Heart right ventricle (tissue), 16 donors: ENCODE results near the gene CACNA2D2. TPM values are rescaled to one million over a fixed set of nuclear protein-coding genes. Genes with fewer than 3 reads are reported as not detected.
A peak's percentile ranks its signal among the peaks of the same experiment; 100 is the strongest.

Experiments used
- ATAC-seq, 8 donors: fragments of 200-7000 bp; cut with Tn5 transposase; one replicate each; pipeline ENCODE4 v1.9.1; 2020; ENCODE audit warnings: mild to moderate bottlenecking in 8 of 8, moderate library complexity in 8 of 8, moderate number of reproducible peaks in 1 of 8
- DNase-seq, 2 donors: peaks; one replicate each; pipeline ENCODE4 v3.0.0-alpha.2; 2020
- H3K27ac ChIP-seq, 10 donors: fragments of 200-600 bp; sonication (generic) in 2 of 10; one replicate each; pipeline versions ENCODE4 v1.5.0 to v1.8.0; 2020 to 2022; ENCODE audit warnings: mild to moderate bottlenecking in 3 of 10
- H3K27me3 ChIP-seq, 7 donors: fragments of 200-600 bp; one replicate each; pipeline ENCODE4 v1.8.0; 2021 to 2022; ENCODE audit warnings: mild to moderate bottlenecking in 2 of 7
- H3K36me3 ChIP-seq, 9 donors: fragments of 200-600 bp; sonication (generic) in 1 of 9; one replicate each; pipeline versions ENCODE4 v1.5.0 to v1.8.0; 2020 to 2022; ENCODE audit warnings: mild to moderate bottlenecking in 2 of 9
- H3K4me1 ChIP-seq, 9 donors: fragments of 200-600 bp; sonication (generic) in 1 of 9; one replicate each; pipeline versions ENCODE4 v1.5.0 to v1.8.0; 2020 to 2022; ENCODE audit warnings: mild to moderate bottlenecking in 4 of 9
- H3K4me3 ChIP-seq, 10 donors: fragments of 200-600 bp; sonication (generic) in 2 of 10; one replicate each; pipeline versions ENCODE4 v1.5.0 to v1.8.0; 2020 to 2022; ENCODE audit warnings: mild to moderate bottlenecking in 7 of 10, moderate library complexity in 2 of 10
- H3K9me3 ChIP-seq, 11 donors: fragments of 200-600 bp in 10 of 11; sonication (generic) in 2 of 11; one replicate each; pipeline versions ENCODE4 v1.5.0 to v1.8.0; 2013 to 2022; ENCODE audit warnings: mild to moderate bottlenecking in 2 of 11, control low read depth in 1 of 11, moderate library complexity in 1 of 11
- WGBS, 2 donors: extraction: QIAGEN DNeasy Blood & Tissue Kit; methylation state at CpG; one replicate each; pipeline ENCODE4 v1.1.7; 2013; ENCODE audit warnings: inconsistent platforms in 1 of 2; 5-methylcytosine and 5-hydroxymethylcytosine counted together
- intact Hi-C, 10 donors: fragments of 100-400 bp; cut with DNase I; formaldehyde crosslinking; loops; one replicate each; pipeline versions ENCODE4 v1.11.1 to v1.14.2; 2022
- polyA plus RNA-seq, 2 donors: library from polyadenylated mRNA; stranded (reverse); fragments of 200-250 nt; gene quantifications; one replicate each; pipeline ENCODE4 v1.2.3, GENCODE V29; 2013
- total RNA-seq, 10 donors: library from RNA; stranded (reverse); fragmentation: NEBNext Ultra II Directional in 3 of 10; extraction: Animal tissue kit (Norgen Biotek cat#: 25700) in 3 of 10; gene quantifications; one replicate each; pipeline versions ENCODE4 v1.2.1 to v1.2.4, GENCODE V29; 2021 to 2023
- TF ChIP-seq, protein P1 (sequence below), 9 donors: fragments of 200-600 bp; sonication (generic) in 2 of 9; IDR thresholded peaks; one replicate each; pipeline versions ENCODE4 v1.5.0 to v1.8.0; 2021 to 2022; ENCODE audit warnings: antibody characterized with exemption in 9 of 9, mild to moderate bottlenecking in 5 of 9, moderate library complexity in 1 of 9
- donor health status: Arrhythmogenic right ventricular cardiomyopathy.
- donor health status: ischemic (EF 13 %, LVEDD 7.1; RV severe dilation, severe dysfunction).
- donor health status: healthy with polysubstance abuse.
- donor health status: DM: no; HTN: yes; CAD: no.
- donor health status: DM: no; HTN: no; CAD: no.
- donor health status: ischemic (EF 25% LVEDD 6.9; RV normal size, moderate dysfunction).
- donor health status: ischemic (EF 25% LVEDD 5.7; RV mildly dilated, moderate dysfunction).
- donor health status: healthy.
- donor health status: DM: yes; HTN: yes; CAD: no.
- donor health status: Ischemic cardiomyopathy.
- donor health status: ischemic (EF 35%, LVEDD 5.7; RV mildly dilated, moderate dysfunction).
- donor health status: nonischemic (EF 11% LVEDD 7.7; RV severe dilation, severe dysfunction).
- donor health status: DM: yes; HTN: yes; CAD: no.
- donor health status: PGD.
- donor health status: ischemic (EF 29% LVEDD 5.4; RV normal size, mild dysfunction).
- donor health status: nonischemic (EF 23%, LVEDD 6.1; RV moderate dilation, normal function).

Gene CACNA2D2
- total and polyA plus RNA-seq, 12 donors, result 0.42 to 3.9 (median 2.4) TPM

DNA sequence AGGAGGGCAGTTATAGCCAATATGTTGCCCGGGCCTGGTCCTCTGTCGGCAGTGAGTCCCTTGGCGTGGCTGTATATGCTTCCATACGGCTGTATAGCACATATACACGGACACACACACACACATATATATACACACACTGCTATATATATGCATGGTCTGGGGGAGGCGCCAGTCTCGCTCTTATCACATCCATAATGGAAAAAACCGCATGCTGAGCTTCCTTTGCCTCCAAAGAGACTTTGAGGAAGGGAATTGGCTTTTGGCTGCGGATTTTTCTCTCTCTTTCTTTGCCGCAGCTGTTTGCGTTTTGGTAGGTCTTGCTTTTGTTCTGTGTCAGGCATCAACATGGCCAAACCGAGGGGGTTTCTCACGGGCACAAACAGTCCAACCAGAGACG is 132.8 kb downstream of the CACNA2D2 start:
- WGBS, 2 donors, result 52 to 53% methylated on average over 14 of the region's 14 CpGs
- peak in 1 of 8 donors; percentile 13 for ATAC-seq
- TF ChIP-seq, protein P1, sequence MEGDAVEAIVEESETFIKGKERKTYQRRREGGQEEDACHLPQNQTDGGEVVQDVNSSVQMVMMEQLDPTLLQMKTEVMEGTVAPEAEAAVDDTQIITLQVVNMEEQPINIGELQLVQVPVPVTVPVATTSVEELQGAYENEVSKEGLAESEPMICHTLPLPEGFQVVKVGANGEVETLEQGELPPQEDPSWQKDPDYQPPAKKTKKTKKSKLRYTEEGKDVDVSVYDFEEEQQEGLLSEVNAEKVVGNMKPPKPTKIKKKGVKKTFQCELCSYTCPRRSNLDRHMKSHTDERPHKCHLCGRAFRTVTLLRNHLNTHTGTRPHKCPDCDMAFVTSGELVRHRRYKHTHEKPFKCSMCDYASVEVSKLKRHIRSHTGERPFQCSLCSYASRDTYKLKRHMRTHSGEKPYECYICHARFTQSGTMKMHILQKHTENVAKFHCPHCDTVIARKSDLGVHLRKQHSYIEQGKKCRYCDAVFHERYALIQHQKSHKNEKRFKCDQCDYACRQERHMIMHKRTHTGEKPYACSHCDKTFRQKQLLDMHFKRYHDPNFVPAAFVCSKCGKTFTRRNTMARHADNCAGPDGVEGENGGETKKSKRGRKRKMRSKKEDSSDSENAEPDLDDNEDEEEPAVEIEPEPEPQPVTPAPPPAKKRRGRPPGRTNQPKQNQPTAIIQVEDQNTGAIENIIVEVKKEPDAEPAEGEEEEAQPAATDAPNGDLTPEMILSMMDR (IDR thresholded peaks at IDR 0.05), result peak in 2 of 9 donors; percentile 23 to 30
- H3K4me3 ChIP-seq, result no peak overlapping the region
- no peaks in the 10 kb centered on the region for H3K36me3 ChIP-seq
- no peaks in the 10 kb centered on the region for H3K9me3 ChIP-seq
- DNase-seq, result no peak
- no peak overlapping the region for H3K27ac ChIP-seq
- intact Hi-C loops, result loop anchor here in 3 of 10 donors (5.0 to 10.0 kb wide), 3 partner anchors 164 to 174 kb away; no protein-coding TSS in a partner anchor
- H3K4me1 ChIP-seq, result peaks cover 0 to 4% (median 0%) of the 10 kb centered on the region in 9 donors
- H3K27me3 ChIP-seq, result peaks cover 0 to 3% (median 0%) of the 10 kb centered on the region in 7 donors

- DNase-seq (no peak), ATAC-seq (no peak)
- TF ChIP-seq, protein P1 (IDR thresholded peaks at IDR 0.05), result no peak
- peaks cover 0 to 17% (median 6%) of the 10 kb centered on the region in 9 donors for H3K4me1 ChIP-seq
- intact Hi-C loops, result loop anchor here in 1 of 10 donors (5.0 kb wide), 1 partner anchor 173 kb away; no protein-coding TSS in a partner anchor
- peaks cover 0 to 3% (median 0%) of the 10 kb centered on the region in 7 donors for H3K27me3 ChIP-seq
- H3K36me3 ChIP-seq, result no peaks in the 10 kb centered on the region
- 81 to 82% methylated on average over 9 of the region's 9 CpGs for WGBS, 2 donors
- H3K27ac ChIP-seq, result no peak overlapping the region
- H3K4me3 ChIP-seq, result no peak overlapping the region
- H3K9me3 ChIP-seq, result no peaks in the 10 kb centered on the region
These were observed 134.3 kb downstream of the CACNA2D2 start for GRCh38 chr3:50369012-50369670.

GRCh38 chr3:50365842-50366220 is 137.6 kb downstream of the CACNA2D2 start:
- no peak for ATAC-seq
- peaks cover 0 to 3% (median 0%) of the 10 kb centered on the region in 7 donors for H3K27me3 ChIP-seq
- peak overlapping the region in 6 of 10 donors; percentile 53 to 60 (median 59) for H3K4me3 ChIP-seq
- intact Hi-C loops, result loop anchor here in 1 of 10 donors (5.0 kb wide), 1 partner anchor 176 kb away; no protein-coding TSS in a partner anchor
- TF ChIP-seq, protein P1 (IDR thresholded peaks at IDR 0.05), result no peak
- no peaks in the 10 kb centered on the region for H3K36me3 ChIP-seq
- H3K4me1 ChIP-seq, result peaks cover 0 to 18% (median 6%) of the 10 kb centered on the region in 9 donors
- no peaks in the 10 kb centered on the region for H3K9me3 ChIP-seq
- no peak overlapping the region for H3K27ac ChIP-seq
- WGBS, 2 donors, result 81 to 86% methylated on average over 5 of the region's 5 CpGs
- DNase-seq, result no peak

DNA sequence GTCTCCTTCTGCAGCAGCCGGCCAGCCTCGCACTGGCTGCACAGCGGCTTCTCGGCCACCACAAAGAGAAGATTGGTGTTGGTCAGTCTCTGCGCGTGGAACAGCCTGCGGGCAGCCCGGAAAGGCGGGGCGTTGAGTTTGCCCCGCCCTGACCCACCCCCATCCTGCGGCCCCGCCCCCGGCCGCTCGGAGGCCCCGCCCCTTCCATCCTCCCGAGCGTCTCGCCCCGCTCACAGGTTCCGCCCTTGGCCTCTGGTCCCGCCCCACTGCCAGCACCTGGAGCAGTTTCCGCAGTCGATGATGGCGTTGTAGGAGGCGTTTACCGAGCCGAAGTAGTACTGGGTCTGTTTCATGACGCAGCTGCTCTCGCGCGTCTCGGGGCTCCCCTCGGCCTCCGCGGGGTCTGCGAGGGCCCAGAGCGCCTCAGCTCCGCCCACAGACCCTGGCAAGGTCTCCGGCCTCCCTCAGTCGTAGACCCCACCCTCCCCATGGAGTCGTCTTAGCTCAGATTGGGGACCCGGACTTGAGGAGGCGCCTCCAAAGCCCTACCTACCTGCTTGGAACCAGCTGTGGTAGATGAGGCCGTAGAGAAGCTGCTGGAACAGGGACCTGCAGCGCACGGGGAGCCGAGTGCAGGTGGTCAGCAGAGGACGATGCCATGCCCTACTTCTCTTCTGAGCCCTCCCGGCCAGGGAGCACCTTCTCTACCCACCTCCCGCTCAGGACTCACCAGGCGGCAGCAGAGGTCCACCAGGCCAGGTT is 138.2 kb downstream of the CACNA2D2 start:
- H3K4me3 ChIP-seq, result peak overlapping the region; percentile 19 to 60 (median 54)
- 9 to 10% methylated on average over 49 to 53 of the region's 53 CpGs for WGBS, 2 donors
- peaks cover 0 to 18% (median 6%) of the 10 kb centered on the region in 9 donors for H3K4me1 ChIP-seq
- TF ChIP-seq, protein P1 (IDR thresholded peaks at IDR 0.05), result no peak
- DNase-seq (peak; percentile 80 to 86), ATAC-seq (peak; percentile 81 to 92 (median 86))
- intact Hi-C loops, result loop anchor here in 1 of 10 donors (5.0 kb wide), 1 partner anchor 177 kb away; no protein-coding TSS in a partner anchor
- no peaks in the 10 kb centered on the region for H3K9me3 ChIP-seq
- peak overlapping the region in 6 of 10 donors; percentile 7 to 50 (median 31) for H3K27ac ChIP-seq
- peaks cover 0 to 3% (median 0%) of the 10 kb centered on the region in 7 donors for H3K27me3 ChIP-seq
- no peaks in the 10 kb centered on the region for H3K36me3 ChIP-seq
